Heart left ventricle (tissue), 16 donors: ENCODE data around the gene MMRN2. TPM values are rescaled to one million over a fixed set of nuclear protein-coding genes. Genes with fewer than 3 reads are reported as not detected.

Experiments
- ATAC-seq, 4 donors: fragments of 200-7000 bp; cut with Tn5 transposase; one replicate each; pipeline ENCODE4 v1.9.1; 2020 to 2022; ENCODE audit warnings: moderate library complexity in 4 of 4, mild to moderate bottlenecking in 3 of 4, moderate number of reproducible peaks in 1 of 4
- DNase-seq, 5 donors: peaks; one replicate each; pipeline ENCODE4 v3.0.0-alpha.2; 2020
- H3K27ac ChIP-seq, 12 donors: fragments of 200-600 bp; sonication (generic) in 4 of 12; one replicate each; pipeline versions ENCODE4 v1.5.0 to v1.8.0; 2016 to 2022; ENCODE audit warnings: mild to moderate bottlenecking in 2 of 12
- H3K27me3 ChIP-seq, 9 donors: fragments of 200-600 bp; sonication (generic) in 2 of 9; one replicate each; pipeline versions ENCODE4 v1.5.1 to v1.8.0; 2016 to 2022; ENCODE audit warnings: mild to moderate bottlenecking in 3 of 9
- H3K36me3 ChIP-seq, 9 donors: fragments of 200-600 bp; sonication (generic) in 2 of 9; one replicate each; pipeline versions ENCODE4 v1.5.0 to v1.8.0; 2018 to 2022; ENCODE audit warnings: mild to moderate bottlenecking in 2 of 9
- H3K4me1 ChIP-seq, 12 donors: fragments of 200-600 bp; sonication (generic) in 4 of 12; one replicate each; pipeline versions ENCODE4 v1.5.0 to v1.8.0; 2016 to 2022; ENCODE audit warnings: mild to moderate bottlenecking in 3 of 12
- H3K4me3 ChIP-seq, 12 donors: fragments of 200-600 bp; sonication (generic) in 4 of 12; one replicate each; pipeline versions ENCODE4 v1.5.0 to v1.8.0; 2017 to 2022; ENCODE audit warnings: mild to moderate bottlenecking in 9 of 12, moderate library complexity in 4 of 12
- H3K9me3 ChIP-seq, 12 donors: fragments of 200-600 bp; sonication (generic) in 4 of 12; one replicate each; pipeline versions ENCODE4 v1.5.0 to v1.8.0; 2016 to 2022; ENCODE audit warnings: mild to moderate bottlenecking in 1 of 12
- POLR2A ChIP-seq, 2 donors: fragments of 450-650 bp; IDR thresholded peaks; one replicate each; pipeline ENCODE4 v1.6.1; 2017; ENCODE audit warnings: antibody characterized with exemption in 2 of 2, mild to moderate bottlenecking in 2 of 2, moderate library complexity in 2 of 2
- whole genome bisulfite sequencing, 4 donors: extraction: QIAGEN DNeasy Blood & Tissue Kit in 2 of 4; methylation state at CpG; one replicate each; pipeline versions ENCODE4 v1.1.5 to v1.1.7; 2013 to 2018; 5-methylcytosine and 5-hydroxymethylcytosine counted together
- intact Hi-C, 10 donors: fragments of 100-400 bp; cut with DNase I; formaldehyde crosslinking; loops; one replicate each; pipeline versions ENCODE4 v1.11.1 to v1.14.2; 2022
- polyA plus RNA-seq, 2 donors: library from polyadenylated mRNA; stranded (reverse); fragments of 200-250 nt; gene quantifications; one replicate each; pipeline ENCODE4 v1.2.3, GENCODE V29; 2013
- total RNA-seq, 9 donors: library from RNA; depleted of rRNA in 2 of 9; stranded (reverse); fragments of >200 nt in 2 of 9; fragmentation: NEBNext Ultra II Directional in 3 of 9; extraction: Animal tissue kit (Norgen Biotek cat#: 25700) in 3 of 9; gene quantifications; one replicate each; pipeline versions ENCODE4 v1.1.0 to v1.2.4, GENCODE V29; 2016 to 2023
- TF ChIP-seq, protein P1 (sequence below), 12 donors: fragments of 200-600 bp; sonication (generic) in 4 of 12; IDR thresholded peaks; one replicate each; pipeline versions ENCODE4 v1.5.0 to v1.8.0; 2018 to 2022; ENCODE audit warnings: antibody characterized with exemption in 12 of 12, mild to moderate bottlenecking in 5 of 12
- donor health status: ischemic (EF 13 %, LVEDD 7.1; RV severe dilation, severe dysfunction).
- donor health status: healthy with polysubstance abuse.
- donor health status: DM: no; HTN: yes; CAD: no.
- donor health status: DM: no; HTN: no; CAD: no.
- donor health status: ischemic (EF 25% LVEDD 6.9; RV normal size, moderate dysfunction).
- donor health status: ischemic (EF 25% LVEDD 5.7; RV mildly dilated, moderate dysfunction).
- donor health status: healthy.
- donor health status: DM: yes; HTN: yes; CAD: no.
- donor health status: ischemic (EF 35%, LVEDD 5.7; RV mildly dilated, moderate dysfunction).
- donor health status: nonischemic (EF 11% LVEDD 7.7; RV severe dilation, severe dysfunction).
- donor health status: DM: yes; HTN: yes; CAD: no.
- donor health status: PGD.
- donor health status: ischemic (EF 29% LVEDD 5.4; RV normal size, mild dysfunction).
- donor health status: nonischemic (EF 23%, LVEDD 6.1; RV moderate dilation, normal function).

MMRN2 gene
- total and polyA plus RNA-seq, 11 donors = 15.8 to 93.0 (median 32.7) TPM

DNA sequence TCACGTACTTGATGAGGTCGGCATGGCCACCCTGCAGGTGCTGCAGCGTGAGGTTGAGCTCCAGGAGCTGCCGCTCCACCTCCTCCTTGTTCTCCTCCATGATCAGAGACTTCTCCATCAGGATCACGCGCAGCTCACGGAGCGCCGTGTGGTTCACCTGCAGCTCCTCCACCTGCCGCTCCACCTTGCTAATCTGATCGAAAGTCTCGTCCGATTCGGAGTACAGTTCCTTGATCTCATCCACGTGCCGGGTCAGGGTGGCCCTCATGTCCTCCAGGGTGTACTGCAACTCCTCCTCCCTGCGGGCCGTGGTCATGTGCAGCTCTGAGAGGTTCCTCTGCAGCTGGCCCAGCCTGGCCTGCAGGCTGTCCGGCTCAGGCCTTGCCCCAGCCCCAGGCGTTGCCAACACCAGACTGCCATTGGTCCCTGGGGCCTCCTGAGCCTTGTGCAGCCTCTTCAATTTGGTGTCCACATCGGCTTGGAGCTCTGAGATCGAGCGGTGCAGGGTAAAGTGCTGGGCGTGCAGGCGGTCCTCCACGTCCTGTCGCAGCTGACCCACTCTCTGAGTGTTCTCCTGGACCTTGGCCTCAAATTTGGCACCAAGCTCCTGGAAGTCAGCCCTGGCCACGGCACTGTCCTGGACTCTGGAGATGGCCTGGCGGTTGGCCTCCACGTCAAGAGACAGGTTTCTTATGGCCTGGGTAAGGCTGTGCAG is 13.9 kb downstream of the MMRN2 start:
- Histone ChIP-seq H3K9me3 (no peaks in the 10 kb centered on the region), H3K4me1 (peaks cover 0 to 50% (median 22%) of the 10 kb centered on the region in 12 donors), H3K4me3 (no peak overlapping the region), H3K27me3 (peaks cover 0 to 5% (median 0%) of the 10 kb centered on the region in 9 donors), H3K27ac (no peak overlapping the region), H3K36me3 (peaks cover 0 to 64% (median 20%) of the 10 kb centered on the region in 9 donors)
- DNase-seq = no peak
- no peak for ATAC-seq
- TF ChIP-seq, protein P1, sequence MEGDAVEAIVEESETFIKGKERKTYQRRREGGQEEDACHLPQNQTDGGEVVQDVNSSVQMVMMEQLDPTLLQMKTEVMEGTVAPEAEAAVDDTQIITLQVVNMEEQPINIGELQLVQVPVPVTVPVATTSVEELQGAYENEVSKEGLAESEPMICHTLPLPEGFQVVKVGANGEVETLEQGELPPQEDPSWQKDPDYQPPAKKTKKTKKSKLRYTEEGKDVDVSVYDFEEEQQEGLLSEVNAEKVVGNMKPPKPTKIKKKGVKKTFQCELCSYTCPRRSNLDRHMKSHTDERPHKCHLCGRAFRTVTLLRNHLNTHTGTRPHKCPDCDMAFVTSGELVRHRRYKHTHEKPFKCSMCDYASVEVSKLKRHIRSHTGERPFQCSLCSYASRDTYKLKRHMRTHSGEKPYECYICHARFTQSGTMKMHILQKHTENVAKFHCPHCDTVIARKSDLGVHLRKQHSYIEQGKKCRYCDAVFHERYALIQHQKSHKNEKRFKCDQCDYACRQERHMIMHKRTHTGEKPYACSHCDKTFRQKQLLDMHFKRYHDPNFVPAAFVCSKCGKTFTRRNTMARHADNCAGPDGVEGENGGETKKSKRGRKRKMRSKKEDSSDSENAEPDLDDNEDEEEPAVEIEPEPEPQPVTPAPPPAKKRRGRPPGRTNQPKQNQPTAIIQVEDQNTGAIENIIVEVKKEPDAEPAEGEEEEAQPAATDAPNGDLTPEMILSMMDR (IDR thresholded peaks at IDR 0.05) = no peak
- 90 to 95% (median 93%) methylated on average over 30 of the region's 30 CpGs for WGBS, 4 donors
- intact Hi-C loops = no loop called here

DNA sequence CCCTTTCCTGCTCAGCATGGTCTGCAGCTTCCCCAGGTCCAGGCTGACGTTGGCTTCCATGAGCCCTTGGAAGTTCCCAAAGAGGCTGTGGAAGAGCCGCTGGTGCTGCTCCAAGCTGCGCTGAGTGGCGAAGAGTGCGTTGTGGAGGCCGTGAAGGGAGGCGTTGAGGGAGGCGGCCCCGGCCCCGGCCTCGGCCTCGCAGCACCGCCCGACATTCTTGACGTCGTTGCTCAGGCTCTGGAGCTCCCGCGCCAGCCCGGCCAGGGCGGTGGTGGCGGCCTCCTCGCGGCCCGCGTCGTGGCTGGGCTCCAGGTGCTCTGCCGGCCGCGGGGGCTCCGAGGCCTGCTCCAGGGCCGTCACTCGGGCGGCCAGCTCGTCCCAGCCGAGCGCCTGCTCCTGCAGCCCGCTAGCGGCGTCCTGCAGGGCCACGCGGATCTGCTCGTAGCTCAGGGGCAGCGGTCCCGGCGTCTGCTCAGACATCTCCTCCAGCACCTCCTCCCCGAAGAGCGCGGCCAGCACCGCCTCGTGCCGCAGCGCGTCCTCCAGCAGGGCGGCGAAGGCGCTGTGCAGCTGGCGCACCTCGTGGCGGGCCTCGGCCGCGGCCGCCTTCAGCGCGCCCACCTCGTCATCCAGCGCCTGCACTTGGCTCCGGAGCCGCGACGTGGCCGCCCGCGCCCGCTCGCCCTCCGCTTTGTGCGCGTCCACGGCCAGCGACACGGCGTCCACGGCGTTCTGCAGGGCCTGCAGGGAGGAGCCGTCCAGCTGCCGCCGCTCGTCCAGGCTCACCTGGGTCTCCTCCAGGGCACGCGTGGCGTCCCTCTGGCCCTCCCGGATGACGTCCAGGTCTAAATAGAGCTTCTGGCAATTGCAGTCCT is 14.7 kb downstream of the MMRN2 start:
- H3K4me1 ChIP-seq = peaks cover 0 to 47% (median 22%) of the 10 kb centered on the region in 12 donors
- H3K27ac ChIP-seq = no peak overlapping the region
- peaks cover 0 to 72% (median 28%) of the 10 kb centered on the region in 9 donors for H3K36me3 ChIP-seq
- no peaks in the 10 kb centered on the region for H3K9me3 ChIP-seq
- DNase-seq (no peak), ATAC-seq (peak in 1 of 4 donors; percentile 17)
- intact Hi-C loops = no loop called here
- peak overlapping the region in 4 of 12 donors; percentile 14 to 39 (median 20) for H3K4me3 ChIP-seq
- WGBS, 4 donors = 59 to 76% (median 65%) methylated on average over 26 to 94 of the region's 94 CpGs
- TF ChIP-seq, protein P1 (IDR thresholded peaks at IDR 0.05) = no peak
- TF ChIP-seq POLR2A (IDR thresholded peaks at IDR 0.05) = no peak
- H3K27me3 ChIP-seq = peaks cover 0 to 5% (median 0%) of the 10 kb centered on the region in 9 donors

DNA sequence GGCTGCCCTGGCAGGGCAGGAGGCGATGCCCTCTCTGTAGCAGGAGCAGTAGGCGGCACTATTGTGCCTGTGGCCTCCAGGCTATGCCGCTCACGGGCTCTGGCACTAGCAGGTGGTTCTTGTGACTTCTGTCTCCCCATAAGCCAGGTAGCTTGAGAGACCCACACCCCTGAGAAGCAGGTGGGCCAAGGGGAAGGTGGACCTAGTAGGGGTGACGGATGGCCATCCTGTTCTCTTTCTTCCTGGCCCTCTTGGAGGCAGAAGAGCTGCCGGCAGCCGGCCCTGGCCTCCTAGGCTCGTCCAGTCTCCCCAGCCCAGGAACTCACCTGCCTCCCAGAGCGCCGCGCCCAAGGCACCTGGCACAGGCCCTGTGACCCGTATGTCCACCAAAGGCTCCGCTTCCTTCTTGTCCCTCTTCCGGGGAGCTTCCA is 15.4 kb downstream of the MMRN2 start:
- 91 to 94% (median 93%) methylated on average over 14 of the region's 14 CpGs for WGBS, 4 donors
- Histone ChIP-seq H3K9me3 (no peaks in the 10 kb centered on the region), H3K4me3 (no peak overlapping the region), H3K27me3 (peaks cover 0 to 5% (median 0%) of the 10 kb centered on the region in 9 donors), H3K4me1 (peaks cover 0 to 50% (median 22%) of the 10 kb centered on the region in 12 donors), H3K27ac (no peak overlapping the region), H3K36me3 (peaks cover 0 to 76% (median 30%) of the 10 kb centered on the region in 9 donors)
- TF ChIP-seq, protein P1 (IDR thresholded peaks at IDR 0.05) = no peak
- TF ChIP-seq POLR2A (IDR thresholded peaks at IDR 0.05) = no peak
- ATAC-seq (no peak), DNase-seq (no peak)
- intact Hi-C loops = loop anchor here in 1 of 10 donors (2.0 kb wide), 1 partner anchor 19 kb away; no protein-coding TSS in a partner anchor

DNA sequence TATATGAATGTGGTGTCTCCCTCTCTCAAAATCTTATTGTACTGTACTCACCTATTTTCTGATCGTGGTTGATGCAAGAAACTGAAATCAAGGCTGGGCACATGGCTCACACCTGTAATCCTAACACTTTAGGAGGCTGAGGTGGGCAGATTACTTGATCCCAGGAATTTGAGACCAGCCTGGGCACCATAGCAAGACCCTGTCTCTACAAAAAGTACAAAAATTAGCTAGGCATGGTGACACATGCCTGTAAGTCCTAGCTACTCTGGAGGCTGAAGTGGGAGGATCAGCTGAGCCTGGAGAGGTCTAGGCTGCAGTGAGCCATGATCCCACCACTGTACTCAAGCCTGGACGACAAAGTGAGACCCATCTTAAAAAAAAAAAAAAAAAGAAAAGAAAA is 16.0 kb downstream of the MMRN2 start:
- peaks cover 0 to 48% (median 20%) of the 10 kb centered on the region in 12 donors for H3K4me1 ChIP-seq
- TF ChIP-seq, protein P1 (IDR thresholded peaks at IDR 0.05) = no peak
- no peak for TF ChIP-seq POLR2A (IDR thresholded peaks at IDR 0.05)

More for the DNA sequence above, 16.0 kb downstream of the MMRN2 start:
- DNase-seq (no peak), ATAC-seq (no peak)
- Histone ChIP-seq H3K27me3 (peaks cover 0 to 5% (median 0%) of the 10 kb centered on the region in 9 donors), H3K9me3 (no peaks in the 10 kb centered on the region), H3K27ac (no peak overlapping the region), H3K36me3 (peaks cover 0 to 76% (median 36%) of the 10 kb centered on the region in 9 donors), H3K4me3 (no peak overlapping the region)
- intact Hi-C loops = loop anchor here in 1 of 10 donors (2.0 kb wide), 1 partner anchor 19 kb away; no protein-coding TSS in a partner anchor
- 79 to 90% (median 84%) methylated on average over 2 of the region's 2 CpGs for WGBS, 4 donors
